Posterior vena cava (tissue), 2 donors: Measurements from ENCODE around the gene DFFB. TPM values are rescaled to one million over a fixed set of nuclear protein-coding genes. Genes with fewer than 3 reads are reported as not detected.

ENCODE experiments used
- DNase-seq: peaks from one replicate; pipeline ENCODE4 v3.0.0-alpha.2; 2020; ENCODE audit warnings: low spot score
- intact Hi-C, 2 donors: fragments of 100-400 bp; cut with DNase I; formaldehyde crosslinking; loops; one replicate each; pipeline versions ENCODE4 v1.14.1 to v1.14.2; 2022 to 2023
- total RNA-seq, 2 donors: library from RNA; stranded (reverse); fragmentation: NEBNext Ultra II Directional; extraction: Animal tissue kit (Norgen Biotek cat#: 25700); gene quantifications; one replicate each; pipeline ENCODE4 v1.2.1, GENCODE V29; 2021
- donor health status: DM: yes; HTN: yes; CAD: no.
- donor health status: DM: yes; HTN: yes; CAD: no.

Gene DFFB
- total RNA-seq, 2 donors from 2014 or later: 4.8 to 5.2 TPM

- no peak for DNase-seq
- intact Hi-C loops: no loop called here
Observed at GRCh38 chr1:3865606-3866160, 8.4 kb downstream of the DFFB start.

- no peak for DNase-seq
- intact Hi-C loops: no loop called here
Observed at GRCh38 chr1:3868464-3869006, 11.3 kb downstream of the DFFB start.

GRCh38 chr1:3869751-3870301 lies 12.6 kb downstream of the DFFB start:
- DNase-seq: no peak
- intact Hi-C loops: no loop called here

GRCh38 chr1:3871451-3871805 lies 14.2 kb downstream of the DFFB start:
- DNase-seq: no peak
- intact Hi-C loops: no loop called here

GRCh38 chr1:3872546-3872945 lies 15.3 kb downstream of the DFFB start:
- intact Hi-C loops: no loop called here
- DNase-seq: no peak

GRCh38 chr1:3874736-3875135 lies 17.5 kb downstream of the DFFB start:
- intact Hi-C loops: no loop called here
- no peak for DNase-seq

- intact Hi-C loops: no loop called here
- DNase-seq: no peak
Observed at GRCh38 chr1:3876716-3877115, 19.4 kb downstream of the DFFB start.

- DNase-seq: no peak
- intact Hi-C loops: loop anchor here in 1 of 2 donors (2.0 kb wide), 1 partner anchor 32 kb away; no protein-coding TSS in a partner anchor
Observed at GRCh38 chr1:3879099-3879498, 21.8 kb downstream of the DFFB start.

GRCh38 chr1:3879787-3880428 lies 22.6 kb downstream of the DFFB start:
- no peak for DNase-seq
- intact Hi-C loops: loop anchor here in 1 of 2 donors (2.0 kb wide), 1 partner anchor 31 kb away; no protein-coding TSS in a partner anchor

GRCh38 chr1:3880429-3881192 lies 23.3 kb downstream of the DFFB start:
- no peak for DNase-seq

GRCh38 chr1:3881193-3881480 lies 23.9 kb downstream of the DFFB start:
- no peak for DNase-seq
- intact Hi-C loops: no loop called here

More at GRCh38 chr1:3880429-3881192, 23.3 kb downstream of the DFFB start:
- intact Hi-C loops: no loop called here

GRCh38 chr1:3883194-3883925 lies 26.1 kb downstream of the DFFB start:
- intact Hi-C loops: no loop called here
- DNase-seq: no peak

GRCh38 chr1:3884966-3885365 lies 27.7 kb downstream of the DFFB start:
- no peak for DNase-seq
- intact Hi-C loops: no loop called here

GRCh38 chr1:3885611-3886010 lies 28.3 kb downstream of the DFFB start:
- no peak for DNase-seq
- intact Hi-C loops: no loop called here

- intact Hi-C loops: no loop called here
- no peak for DNase-seq
Observed at GRCh38 chr1:3886106-3886670, 28.9 kb downstream of the DFFB start.

GRCh38 chr1:3886691-3887090 lies 29.4 kb downstream of the DFFB start:
- intact Hi-C loops: no loop called here
- no peak for DNase-seq

GRCh38 chr1:3888301-3888700 lies 31.0 kb downstream of the DFFB start:
- intact Hi-C loops: no loop called here
- DNase-seq: no peak

- DNase-seq: no peak
- intact Hi-C loops: no loop called here
Observed at GRCh38 chr1:3889936-3890335, 32.7 kb downstream of the DFFB start.
